Keratinocyte (primary cell): ENCODE data around the gene FLT3LG.

Source experiments
- EZH2 ChIP-seq: IDR thresholded peaks from one replicate; pipeline ENCODE4 v1.6.1; 2012; ENCODE audit warnings: inconsistent platforms, mild to moderate bottlenecking, low read length, moderate library complexity
- TF ChIP-seq, protein P1 (sequence below), 3 experiments: IDR thresholded peaks in 1 of 3; conservative IDR thresholded peaks in 1 of 3; optimal IDR thresholded peaks in 1 of 3; 2 replicates in 2 of 3; 3 replicates in 1 of 3; pipeline versions ENCODE3 to v1.5.1; 2011; ENCODE audit warnings: low read length in 3 of 3, mild to moderate bottlenecking in 3 of 3, moderate library complexity in 2 of 3, control low read depth in 1 of 3, inconsistent platforms in 1 of 3; ENCODE audit not compliant: insufficient read depth in 2 of 3; ENCODE audit errors: extremely low read depth in 1 of 3

DNA sequence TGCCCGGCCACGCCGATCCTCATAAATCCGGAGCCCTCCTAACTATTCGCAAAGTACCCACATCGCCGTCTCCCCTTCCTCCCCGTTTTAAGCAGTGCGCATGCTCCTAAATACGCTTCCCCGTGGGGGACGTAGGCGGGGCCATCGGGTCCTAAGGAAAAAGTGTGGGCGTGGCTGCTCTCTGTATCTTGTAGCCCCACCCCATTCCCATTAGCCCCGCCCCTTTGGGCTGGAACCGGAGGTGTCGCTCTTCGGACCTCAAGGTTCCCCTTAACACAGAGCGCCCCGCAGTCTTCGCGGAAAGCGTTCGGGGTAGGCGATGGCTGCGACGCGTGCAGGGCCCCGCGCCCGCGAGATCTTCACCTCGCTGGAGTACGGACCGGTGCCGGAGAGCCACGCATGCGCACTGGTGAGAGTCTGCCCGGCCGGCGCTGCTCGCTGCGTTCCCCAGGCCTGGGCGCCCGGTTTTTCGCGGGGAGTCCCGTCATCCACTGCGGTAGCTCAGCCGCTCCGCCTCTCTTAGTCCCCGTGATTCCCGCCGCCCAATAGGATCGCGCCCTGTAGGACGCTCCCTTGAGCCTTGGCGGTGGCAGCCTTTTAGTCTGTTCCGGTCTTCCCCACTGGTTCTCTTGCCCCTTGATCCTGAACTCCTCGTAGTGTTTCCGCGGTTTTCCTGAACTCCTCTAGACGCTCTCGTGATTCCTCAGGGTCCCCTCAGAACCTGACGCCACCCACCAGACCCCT, 20.8 kb upstream of the FLT3LG start, which contains the start of gene ALDH16A1:
- TF ChIP-seq, protein P1, sequence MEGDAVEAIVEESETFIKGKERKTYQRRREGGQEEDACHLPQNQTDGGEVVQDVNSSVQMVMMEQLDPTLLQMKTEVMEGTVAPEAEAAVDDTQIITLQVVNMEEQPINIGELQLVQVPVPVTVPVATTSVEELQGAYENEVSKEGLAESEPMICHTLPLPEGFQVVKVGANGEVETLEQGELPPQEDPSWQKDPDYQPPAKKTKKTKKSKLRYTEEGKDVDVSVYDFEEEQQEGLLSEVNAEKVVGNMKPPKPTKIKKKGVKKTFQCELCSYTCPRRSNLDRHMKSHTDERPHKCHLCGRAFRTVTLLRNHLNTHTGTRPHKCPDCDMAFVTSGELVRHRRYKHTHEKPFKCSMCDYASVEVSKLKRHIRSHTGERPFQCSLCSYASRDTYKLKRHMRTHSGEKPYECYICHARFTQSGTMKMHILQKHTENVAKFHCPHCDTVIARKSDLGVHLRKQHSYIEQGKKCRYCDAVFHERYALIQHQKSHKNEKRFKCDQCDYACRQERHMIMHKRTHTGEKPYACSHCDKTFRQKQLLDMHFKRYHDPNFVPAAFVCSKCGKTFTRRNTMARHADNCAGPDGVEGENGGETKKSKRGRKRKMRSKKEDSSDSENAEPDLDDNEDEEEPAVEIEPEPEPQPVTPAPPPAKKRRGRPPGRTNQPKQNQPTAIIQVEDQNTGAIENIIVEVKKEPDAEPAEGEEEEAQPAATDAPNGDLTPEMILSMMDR (optimal IDR thresholded peaks at IDR 0.05 in 1 of 3, IDR thresholded peaks at IDR 0.05 in 1 of 3, conservative IDR thresholded peaks at IDR 0.05 in 1 of 3; ENCODE audit: extremely low read depth in 1 of 3, insufficient read depth in 2 of 3, low read length in 3 of 3) = no peak
- no peak for TF ChIP-seq EZH2
